Germinal center (tissue), 1 donor: ENCODE measurements around the gene TGM4.

Experiments used
- DNase-seq: peaks from one replicate; pipeline ENCODE4 v3.0.0; 2012; ENCODE audit warnings: mixed read lengths, low spot score

Gene TGM4

GRCh38 chr3:44880284-44880683, 5.9 kb downstream of the TGM4 start:
- no peak for DNase-seq

- no peak for DNase-seq
Observed at GRCh38 chr3:44883213-44883955, 9.0 kb downstream of the TGM4 start.

GRCh38 chr3:44883999-44884431, 9.6 kb downstream of the TGM4 start:
- no peak for DNase-seq

- no peak for DNase-seq
Observed at GRCh38 chr3:44885618-44886017, 11.2 kb downstream of the TGM4 start.

GRCh38 chr3:44886561-44886960, 12.2 kb downstream of the TGM4 start:
- no peak for DNase-seq

- DNase-seq, result no peak
Observed at GRCh38 chr3:44887101-44887500, 12.7 kb downstream of the TGM4 start.

GRCh38 chr3:44890258-44890657, 15.8 kb downstream of the TGM4 start:
- no peak for DNase-seq

GRCh38 chr3:44890852-44891251, 16.4 kb downstream of the TGM4 start:
- no peak for DNase-seq

- no peak for DNase-seq
Observed at GRCh38 chr3:44892689-44893088, 18.3 kb downstream of the TGM4 start.

GRCh38 chr3:44893097-44893496, 18.7 kb downstream of the TGM4 start:
- no peak for DNase-seq

GRCh38 chr3:44894485-44894884, 20.1 kb downstream of the TGM4 start:
- DNase-seq, result no peak

GRCh38 chr3:44896440-44896839, 22.0 kb downstream of the TGM4 start:
- peak; percentile 30 for DNase-seq

GRCh38 chr3:44899683-44900367, 25.4 kb downstream of the TGM4 start:
- DNase-seq, result no peak

GRCh38 chr3:44902628-44903027, 28.2 kb downstream of the TGM4 start:
- DNase-seq, result no peak

GRCh38 chr3:44903314-44903713, 28.9 kb downstream of the TGM4 start:
- no peak for DNase-seq

- no peak for DNase-seq
Observed at GRCh38 chr3:44903751-44904150, 29.3 kb downstream of the TGM4 start.

GRCh38 chr3:44905446-44906157, 31.2 kb downstream of the TGM4 start:
- no peak for DNase-seq

- DNase-seq, result no peak
Observed at GRCh38 chr3:44906997-44907396, 32.6 kb downstream of the TGM4 start.

- DNase-seq, result no peak
Observed at GRCh38 chr3:44907612-44908011, 33.2 kb downstream of the TGM4 start.

GRCh38 chr3:44909063-44909462, 34.7 kb downstream of the TGM4 start:
- DNase-seq, result no peak

GRCh38 chr3:44910693-44911092, 36.3 kb downstream of the TGM4 start:
- no peak for DNase-seq

- DNase-seq, result peak; percentile 81
Observed at GRCh38 chr3:44913868-44914468, 39.6 kb downstream of the TGM4 start.

- DNase-seq, result no peak
Observed at GRCh38 chr3:44914936-44915335, 40.5 kb downstream of the TGM4 start.
